Left ventricle myocardium inferior (tissue), 1 donor: ENCODE measurements around the gene ELL2. TPM values are rescaled to one million over a fixed set of nuclear protein-coding genes. Genes with fewer than 3 reads are reported as not detected.
"Not testable (repeated sequence)": the region's sequence is repeated elsewhere in the genome, so short reads cannot be mapped to it uniquely, and the experiment has no call there.

ENCODE experiments used
- DNase-seq: peaks from one replicate; pipeline ENCODE4 v3.0.0-alpha.2; 2020
- H3K27ac ChIP-seq: fragments of 200-600 bp; replicated peaks from 2 replicates; pipeline ENCODE4 v1.8.0; 2021
- H3K27me3 ChIP-seq: fragments of 200-600 bp; 2 replicates; pipeline ENCODE4 v1.8.0; 2021; ENCODE audit warnings: low read depth
- H3K36me3 ChIP-seq: fragments of 200-600 bp; 2 replicates; pipeline ENCODE4 v1.8.0; 2021
- H3K4me1 ChIP-seq: fragments of 200-600 bp; 2 replicates; pipeline ENCODE4 v1.8.0; 2021
- H3K4me3 ChIP-seq: fragments of 200-600 bp; 2 replicates; pipeline ENCODE4 v1.8.0; 2021; ENCODE audit warnings: mild to moderate bottlenecking, moderate library complexity
- H3K9me3 ChIP-seq: fragments of 200-600 bp; replicated peaks from 2 replicates; pipeline ENCODE4 v1.8.0; 2021
- CTCF ChIP-seq: fragments of 200-600 bp; IDR thresholded peaks from 2 replicates; pipeline ENCODE4 v1.8.0; 2021; ENCODE audit warnings: antibody characterized with exemption, mild to moderate bottlenecking, borderline replicate concordance
- intact Hi-C: fragments of 100-400 bp; cut with micrococcal nuclease; formaldehyde crosslinking; loops from one replicate; pipeline ENCODE4 v1.11.0; 2022
- total RNA-seq: library from RNA; stranded (reverse); fragmentation: NEBNext Ultra II Directional; extraction: Animal tissue kit (Norgen Biotek cat#: 25700); gene quantifications from one replicate; pipeline ENCODE4 v1.2.1, GENCODE V29; 2021
- donor health status: DM: no; HTN: yes; CAD: no; lungs with severe emphysema.

ELL2 gene
- total RNA-seq, 1 donor from 2014 or later = 21.0 TPM

- no peak for TF ChIP-seq CTCF
- no peaks in the 10 kb centered on the region for H3K27me3 ChIP-seq
- no peak for DNase-seq
- peaks cover 28% of the 10 kb centered on the region for H3K4me1 ChIP-seq
- no peaks in the 10 kb centered on the region for H3K9me3 ChIP-seq
- no peaks in the 10 kb centered on the region for H3K36me3 ChIP-seq
- no peak overlapping the region for H3K4me3 ChIP-seq
- H3K27ac ChIP-seq = no peak overlapping the region
- intact Hi-C loops = no loop called here
These were observed 88.3 kb downstream of the ELL2 start for GRCh38 chr5:95873351-95873750.

DNA sequence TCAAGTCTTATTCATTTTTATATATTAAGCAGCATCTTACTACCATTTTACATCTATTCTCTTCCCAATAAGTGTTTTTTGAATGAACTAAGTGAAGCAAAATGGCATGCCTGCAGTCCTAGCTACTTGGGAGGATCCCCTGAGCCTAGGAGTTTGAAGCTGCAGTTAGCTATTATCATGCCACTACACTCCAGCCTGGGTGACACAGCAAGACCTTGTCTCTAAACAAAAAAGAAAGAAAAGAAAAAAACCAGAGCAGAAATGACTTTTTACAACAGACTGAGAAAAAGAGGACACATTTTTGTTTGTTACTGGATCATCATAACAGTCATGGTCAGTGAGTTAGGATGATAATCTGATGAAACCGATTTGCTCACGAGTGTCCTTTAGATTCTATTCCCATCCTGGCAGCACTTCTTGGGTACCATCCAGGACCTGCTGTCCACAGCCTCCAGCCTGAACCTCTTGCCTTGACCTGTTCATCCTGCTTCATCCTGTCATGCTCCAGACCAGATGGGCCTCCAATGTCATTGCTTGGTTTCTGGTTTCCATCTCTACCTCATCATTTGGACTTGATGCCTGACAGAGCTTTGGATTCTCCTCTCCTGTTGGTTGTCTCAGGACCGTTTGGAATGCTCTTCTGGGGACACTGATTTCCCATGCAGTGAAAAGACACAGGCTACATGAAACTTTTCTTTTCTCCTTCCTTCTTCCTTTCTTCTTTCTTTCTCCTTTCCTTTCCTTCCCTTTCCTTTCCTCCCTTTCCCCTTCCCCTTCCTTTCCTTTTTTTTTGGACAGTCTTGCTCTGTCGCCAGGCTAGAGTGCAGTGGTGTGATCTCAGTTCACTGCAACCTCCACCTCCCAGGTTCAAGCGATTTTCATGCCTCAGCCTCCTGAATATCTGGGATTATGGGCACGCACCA lies 89.0 kb downstream of the ELL2 start:
- no peaks in the 10 kb centered on the region for H3K27me3 ChIP-seq
- H3K4me3 ChIP-seq = no peak overlapping the region
- H3K4me1 ChIP-seq = peaks cover 28% of the 10 kb centered on the region
- no peaks in the 10 kb centered on the region for H3K9me3 ChIP-seq
- H3K36me3 ChIP-seq = no peaks in the 10 kb centered on the region
- no peak overlapping the region for H3K27ac ChIP-seq
- TF ChIP-seq CTCF = no peak
- intact Hi-C loops = no loop called here
- DNase-seq = no peak

DNA sequence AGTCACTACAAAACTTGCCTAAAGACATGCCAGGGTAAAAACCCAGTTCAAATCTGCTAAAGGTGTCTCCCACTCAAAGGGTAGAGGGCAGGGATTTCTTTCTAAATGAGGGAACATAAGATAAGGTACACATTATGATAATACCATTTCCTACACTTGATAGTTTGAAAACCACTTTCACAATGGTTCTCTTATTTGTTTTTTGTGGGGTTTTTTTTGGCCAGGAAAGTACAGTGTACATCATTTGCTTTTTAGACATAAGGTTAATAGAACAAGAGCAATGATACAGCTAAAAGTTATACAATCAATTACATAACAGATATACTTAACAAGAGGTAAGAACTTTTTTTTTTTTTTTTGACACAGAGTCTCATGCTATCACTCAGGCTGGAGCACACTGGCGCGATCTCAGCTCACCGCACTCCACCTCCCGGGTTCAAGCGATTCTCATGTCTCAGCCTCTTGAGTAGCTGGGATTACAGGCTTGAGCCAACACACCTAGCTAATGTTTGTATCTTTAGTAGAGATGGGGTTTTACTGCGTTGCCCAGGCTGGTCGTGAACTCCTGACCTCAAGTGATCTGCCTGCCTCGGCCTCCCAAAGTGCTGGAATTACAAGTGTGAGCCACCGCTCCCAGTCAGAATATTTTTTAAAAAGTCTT lies 90.4 kb downstream of the ELL2 start:
- no peak for TF ChIP-seq CTCF
- Histone ChIP-seq H3K4me3 (no peak overlapping the region), H3K27me3 (no peaks in the 10 kb centered on the region), H3K36me3 (no peaks in the 10 kb centered on the region), H3K27ac (peak overlapping the region; percentile 57), H3K4me1 (peaks cover 28% of the 10 kb centered on the region), H3K9me3 (no peaks in the 10 kb centered on the region)
- intact Hi-C loops = no loop called here
- no peak for DNase-seq

DNA sequence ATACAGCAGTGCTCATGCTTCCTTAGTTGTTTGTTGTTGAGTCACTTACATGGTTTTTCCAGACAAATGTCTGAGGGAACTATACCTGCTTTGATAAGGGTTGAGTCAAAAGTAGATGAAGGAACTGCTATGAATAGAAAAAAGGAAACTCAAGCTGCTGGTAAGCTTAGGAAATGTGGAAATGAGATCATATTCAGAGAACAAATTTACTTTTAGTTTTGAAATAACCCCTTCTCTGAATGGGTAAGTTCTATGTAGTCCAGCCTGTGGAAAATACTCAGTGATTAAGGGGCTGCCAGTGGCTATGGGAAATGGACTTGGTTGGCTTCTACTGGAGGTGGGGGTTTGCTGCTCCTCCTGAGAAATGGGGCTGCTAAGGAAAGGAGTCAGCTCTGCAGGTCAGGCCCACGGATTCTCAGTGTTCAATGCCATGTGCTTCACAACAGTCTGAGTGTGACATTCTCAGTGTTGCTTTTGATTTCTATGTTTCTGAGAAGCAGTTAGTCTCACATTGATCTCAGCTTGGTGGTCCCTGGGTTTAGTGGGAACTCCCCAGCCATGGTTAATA lies 91.5 kb downstream of the ELL2 start:
- no peak for TF ChIP-seq CTCF
- Histone ChIP-seq H3K9me3 (no peaks in the 10 kb centered on the region), H3K4me3 (no peak overlapping the region), H3K4me1 (peaks cover 28% of the 10 kb centered on the region), H3K36me3 (no peaks in the 10 kb centered on the region), H3K27ac (peak overlapping the region; percentile 57), H3K27me3 (no peaks in the 10 kb centered on the region)
- no peak for DNase-seq
- intact Hi-C loops = no loop called here

- intact Hi-C loops = not testable (repeated sequence)
- peak overlapping the region; percentile 57 for H3K27ac ChIP-seq
These were observed 92.3 kb downstream of the ELL2 start for GRCh38 chr5:95869173-95869855.

More at GRCh38 chr5:95869173-95869855, 92.3 kb downstream of the ELL2 start:
- not testable (repeated sequence) for H3K27me3 ChIP-seq, DNase-seq, H3K4me3 ChIP-seq, H3K36me3 ChIP-seq, H3K9me3 ChIP-seq
- peaks cover 28% of the 10 kb centered on the region for H3K4me1 ChIP-seq
